ENCODE measurements around the gene SP5.
"Not testable (repeated sequence)": the region's sequence is repeated elsewhere in the genome, so short reads cannot be mapped to it uniquely, and the experiment has no call there.

Gene SP5

DNA sequence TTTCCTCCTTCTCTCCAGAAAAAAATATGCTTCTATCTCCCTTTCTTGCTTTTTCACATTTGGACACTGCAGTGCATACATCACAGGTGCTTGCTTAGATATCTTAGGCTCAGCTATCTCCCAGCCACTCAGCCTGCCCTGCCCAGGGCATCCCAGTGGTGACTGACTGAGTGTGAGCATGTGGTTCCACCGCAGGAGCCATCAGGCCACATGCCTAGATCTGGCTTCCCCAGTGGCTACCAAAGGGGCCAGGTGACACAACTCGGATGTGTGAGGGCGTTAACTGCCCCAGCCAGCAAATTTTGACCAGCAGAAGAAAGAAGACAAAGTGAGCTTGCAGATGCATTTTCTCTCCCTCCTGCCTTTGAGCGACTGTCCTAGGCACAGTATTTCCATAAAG lies 25.5 kb downstream of the SP5 start:
- no peak for DNase-seq

DNA sequence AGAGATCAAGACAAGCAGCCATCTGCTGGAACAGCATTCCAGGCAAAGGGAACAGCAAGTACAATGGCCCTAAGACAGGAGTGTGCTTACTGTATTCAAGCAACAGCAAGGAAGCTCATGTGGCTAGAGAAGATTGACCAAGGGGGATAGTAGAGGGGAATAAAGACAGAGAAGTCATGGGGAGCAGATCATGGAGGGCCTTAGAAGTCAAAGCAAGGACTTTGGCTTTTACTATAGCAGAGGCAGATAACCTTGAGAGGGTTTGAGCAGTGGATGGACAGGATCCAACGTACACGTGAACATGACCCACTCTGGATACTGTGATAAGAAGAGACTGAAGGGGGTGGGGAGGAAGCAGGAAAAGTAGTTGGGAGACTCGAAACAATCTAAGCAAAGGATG lies 26.9 kb downstream of the SP5 start:
- DNase-seq, result no peak

DNA sequence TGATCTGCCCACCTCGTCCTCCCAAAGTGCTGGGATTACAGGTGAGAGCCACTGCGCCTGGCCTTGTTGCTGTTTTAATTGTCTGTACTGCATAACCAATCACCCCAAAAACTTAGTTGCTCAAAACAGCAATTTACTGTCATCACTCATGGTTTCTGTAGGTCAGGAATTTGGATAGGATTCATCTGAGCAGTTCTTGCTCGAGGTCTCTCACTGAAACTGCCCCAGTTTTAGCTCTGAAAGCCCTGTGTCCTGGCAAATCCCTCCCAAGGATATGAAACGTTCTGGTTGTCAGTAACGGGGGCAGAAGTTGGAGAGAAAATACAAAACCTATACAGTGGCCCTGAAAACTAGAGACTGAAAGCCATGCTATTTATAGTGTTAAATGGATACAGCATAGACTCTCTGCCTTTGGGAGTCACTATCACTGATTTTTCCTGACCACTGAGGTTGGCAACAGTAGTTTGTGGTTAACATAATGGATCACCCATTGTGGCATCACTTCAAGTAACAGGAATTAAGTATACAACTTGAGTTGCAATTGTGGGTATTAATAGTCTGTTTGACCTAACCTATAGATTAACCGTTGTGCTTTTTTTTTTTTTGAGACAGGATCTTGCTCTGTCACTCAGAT lies 27.9 kb downstream of the SP5 start:
- DNase-seq, result no peak

DNA sequence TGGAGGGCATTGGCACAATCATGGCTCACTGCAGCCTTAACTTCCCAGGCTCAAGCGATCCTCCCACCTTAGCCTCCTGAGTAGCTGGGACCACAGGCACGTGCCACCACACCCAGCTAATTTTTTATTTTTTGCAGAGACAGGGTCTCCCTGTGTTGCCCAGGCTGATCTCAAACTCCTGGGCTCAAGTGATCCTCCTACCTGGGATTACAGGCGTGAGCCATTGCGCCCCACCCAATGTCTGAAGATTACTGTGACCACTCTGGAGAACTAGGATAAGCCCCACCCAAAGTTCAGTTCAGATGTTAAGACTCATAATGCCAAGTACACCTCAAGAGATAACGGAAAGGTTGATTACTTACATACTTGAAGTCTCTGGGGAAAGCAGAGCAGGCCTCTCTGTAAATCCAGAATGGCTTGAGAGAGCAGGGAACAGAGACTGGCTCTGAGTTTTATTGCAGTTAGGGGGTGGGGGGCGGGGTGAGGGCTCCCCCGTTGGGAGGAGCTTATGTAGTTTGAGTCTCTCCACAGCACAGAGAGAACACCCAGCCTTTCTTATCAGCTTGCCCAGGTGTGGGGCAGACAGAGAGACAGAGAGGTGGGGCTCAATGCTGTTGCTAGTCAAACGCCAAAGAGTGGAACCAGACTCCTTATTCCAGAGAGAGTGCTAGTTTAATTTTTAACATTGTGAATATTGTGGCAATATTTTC lies 28.5 kb downstream of the SP5 start:
- DNase-seq, result no peak

DNA sequence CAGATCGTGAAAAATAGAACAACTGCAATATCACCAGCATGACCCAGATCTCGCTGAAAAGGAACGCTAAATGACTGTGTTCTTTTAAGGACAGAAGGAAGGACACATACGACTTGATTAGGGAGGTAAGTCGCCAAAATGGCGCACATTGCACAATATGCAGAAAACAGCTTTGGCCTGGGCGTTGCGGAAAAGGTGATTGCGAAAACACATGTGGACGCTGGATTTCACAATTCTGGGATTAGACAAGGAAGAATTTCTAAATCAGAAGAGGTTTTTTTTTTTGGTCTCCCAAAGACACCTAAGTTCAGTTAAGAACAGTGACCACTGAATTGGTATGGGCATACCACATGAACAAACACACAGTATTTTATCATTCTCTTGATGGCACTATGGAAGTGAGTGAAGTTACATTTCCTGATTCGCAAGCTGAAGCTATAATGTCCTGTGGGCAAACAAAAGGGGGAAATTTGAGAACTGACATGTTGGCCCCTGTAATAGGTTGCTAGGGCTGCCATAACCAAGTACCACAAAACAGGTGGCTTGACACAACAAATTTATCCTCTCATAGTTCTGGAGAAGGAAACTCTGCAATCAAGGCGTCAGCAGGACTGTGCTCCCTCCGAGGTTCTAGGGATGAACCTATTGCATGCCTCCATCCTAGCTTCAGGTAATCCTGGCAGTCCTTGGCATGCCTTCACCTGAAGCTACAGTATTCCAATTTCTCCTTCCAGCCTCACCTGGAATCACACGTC lies 29.3 kb downstream of the SP5 start:
- DNase-seq, result no peak

DNA sequence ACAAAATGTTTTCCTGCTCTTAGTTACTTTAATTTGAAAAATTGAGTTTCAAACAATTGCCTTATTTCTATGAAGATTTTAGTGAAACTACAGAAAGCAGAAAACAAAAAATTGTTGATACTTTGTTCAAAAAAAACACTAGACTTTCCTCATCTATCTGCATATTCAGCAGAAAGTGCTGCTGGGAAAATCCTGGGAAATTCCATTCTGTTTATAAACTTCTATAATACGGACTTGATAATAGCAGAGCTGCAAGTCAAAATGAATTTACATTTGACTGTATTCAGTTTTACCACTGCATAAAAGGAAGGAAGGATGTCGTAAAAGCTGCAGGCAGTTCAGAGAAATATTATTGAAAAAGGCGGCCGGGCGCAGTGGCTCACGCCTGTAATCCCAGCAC lies 30.2 kb downstream of the SP5 start:
- no peak for DNase-seq

DNA sequence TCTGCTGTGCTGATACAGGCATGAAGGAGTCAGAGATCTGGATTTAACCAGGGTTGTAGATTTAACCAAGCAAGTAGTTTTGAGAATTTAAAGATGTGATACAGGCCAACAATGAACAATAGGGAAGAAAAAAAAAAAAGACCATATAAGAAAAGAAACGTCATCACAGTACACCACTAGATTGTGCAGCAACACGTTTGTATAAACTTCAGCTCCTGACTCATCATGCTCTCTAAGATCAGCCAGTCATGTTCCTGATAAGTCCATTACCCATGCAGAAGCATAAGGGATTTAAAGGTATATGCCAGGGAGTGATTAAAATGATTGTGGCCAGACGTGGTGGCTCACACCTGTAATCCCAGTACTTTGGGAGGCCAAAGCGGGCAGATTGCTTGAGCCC lies 32.8 kb downstream of the SP5 start:
- no peak for DNase-seq

DNA sequence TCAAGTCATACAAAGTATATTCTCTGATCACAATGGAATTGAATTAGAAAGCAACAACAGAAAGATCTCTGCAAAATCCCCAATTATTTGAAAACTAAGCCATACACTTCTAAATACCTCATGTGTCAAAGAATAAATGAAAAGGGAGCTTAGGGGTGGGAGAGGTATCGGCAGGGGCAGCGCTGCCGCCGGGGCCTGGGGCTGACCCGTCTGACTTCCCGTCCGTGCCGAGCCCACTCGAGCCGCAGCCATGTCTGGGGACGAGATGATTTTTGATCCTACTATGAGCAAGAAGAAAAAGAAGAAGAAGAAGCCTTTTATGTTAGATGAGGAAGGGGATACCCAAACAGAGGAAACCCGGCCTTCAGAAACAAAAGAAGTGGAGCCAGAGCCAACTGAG lies 36.4 kb downstream of the SP5 start:
- DNase-seq, result not testable (repeated sequence)

DNA sequence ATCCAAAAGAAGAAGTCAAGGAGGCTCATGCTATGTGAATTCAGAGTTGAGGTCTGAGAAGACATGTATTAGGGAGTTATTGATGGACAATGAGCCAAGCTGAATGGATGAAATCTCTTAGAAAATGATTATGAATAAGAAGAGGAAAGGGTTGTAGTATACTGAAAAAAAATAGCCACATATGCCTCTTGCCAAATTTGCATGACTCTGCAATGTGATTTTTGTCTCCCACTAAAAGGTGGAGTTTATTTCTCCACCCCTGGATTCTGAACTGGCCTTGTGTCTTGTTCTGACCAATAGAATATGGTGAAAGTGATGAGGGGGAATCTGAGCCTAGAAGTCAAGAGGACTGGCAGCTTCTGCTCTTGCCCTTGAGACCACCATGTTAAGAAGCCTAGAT lies 46.4 kb downstream of the SP5 start:
- DNase-seq, result no peak

DNA sequence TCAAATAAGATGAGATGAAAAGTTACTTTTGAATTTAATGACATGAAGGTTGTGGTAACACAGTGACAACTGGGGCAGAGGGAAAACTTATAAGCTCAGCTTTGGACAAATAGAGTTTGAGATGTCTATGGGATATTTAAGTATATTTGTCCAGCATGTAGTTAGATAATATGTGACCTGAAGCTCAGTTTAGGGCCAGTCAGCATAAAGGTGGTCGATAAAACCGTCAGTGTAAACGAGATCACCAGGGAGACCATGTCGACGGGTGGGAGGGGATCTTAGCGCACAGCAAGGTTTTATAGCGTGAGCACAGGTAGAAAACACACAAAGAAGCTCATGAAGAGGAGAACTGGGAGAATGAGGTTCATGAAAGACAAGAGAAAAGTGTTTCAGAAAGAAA lies 47.6 kb downstream of the SP5 start:
- no peak for DNase-seq

DNA sequence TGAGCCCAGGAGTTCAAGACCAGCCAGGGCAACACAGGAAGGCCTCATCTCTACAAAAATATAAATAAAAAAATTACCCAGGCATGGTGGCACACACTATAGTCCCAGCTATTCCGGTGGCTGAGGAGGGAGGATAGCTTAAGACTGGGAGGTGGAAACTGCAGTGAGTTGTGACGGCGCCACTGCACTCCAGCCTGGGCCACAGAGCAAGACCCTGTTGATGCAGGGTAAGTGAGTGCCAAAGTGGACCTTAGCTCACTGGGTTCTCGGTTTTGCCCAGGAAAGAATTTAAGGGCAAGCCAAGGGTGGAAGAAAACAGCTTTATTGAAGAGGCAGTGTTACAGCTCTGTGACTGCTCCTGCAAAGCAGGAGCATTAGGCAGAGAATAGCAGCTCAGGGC lies 48.1 kb downstream of the SP5 start:
- DNase-seq, result no peak

DNA sequence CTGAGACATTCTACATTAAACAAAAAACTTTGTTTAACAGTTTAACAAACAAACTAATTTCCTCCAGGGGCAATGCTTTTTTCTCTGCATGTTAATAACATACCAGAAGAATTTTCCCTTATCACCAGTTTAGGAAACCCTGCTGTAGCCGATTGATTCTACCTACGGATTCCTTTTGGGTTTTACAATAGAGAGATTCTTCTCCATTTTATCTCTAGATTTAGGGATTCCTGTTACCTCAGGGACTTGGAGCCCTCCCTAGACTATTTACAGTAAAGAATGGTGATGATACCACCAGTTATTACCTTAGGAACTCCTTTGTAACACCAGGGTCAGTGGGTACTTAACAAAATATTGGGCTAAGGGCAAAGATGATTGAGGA lies 49.7 kb downstream of the SP5 start:
- DNase-seq, result no peak

DNA sequence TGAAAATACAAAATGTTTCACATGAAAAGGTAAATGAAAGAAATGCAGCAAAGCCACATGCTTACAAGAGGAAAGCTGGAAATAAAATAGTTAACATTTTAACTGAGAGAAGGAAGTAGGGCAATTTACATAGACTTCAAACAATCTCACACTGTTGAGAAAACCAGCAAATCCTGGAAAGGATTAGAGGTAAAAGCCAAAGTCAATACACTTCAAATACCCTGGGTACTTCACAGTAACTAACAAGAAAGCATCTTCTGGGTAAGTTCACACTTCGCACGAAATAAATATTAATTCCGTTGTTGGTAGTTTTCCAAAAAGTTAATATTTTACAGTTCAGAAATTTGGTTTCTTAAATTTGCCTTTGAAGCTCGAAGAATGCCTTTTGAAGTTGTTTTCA lies 51.6 kb downstream of the SP5 start:
- no peak for DNase-seq

Measured in GDM1 (cell line).